ENCODE results near the gene CACHD1.

DNA sequence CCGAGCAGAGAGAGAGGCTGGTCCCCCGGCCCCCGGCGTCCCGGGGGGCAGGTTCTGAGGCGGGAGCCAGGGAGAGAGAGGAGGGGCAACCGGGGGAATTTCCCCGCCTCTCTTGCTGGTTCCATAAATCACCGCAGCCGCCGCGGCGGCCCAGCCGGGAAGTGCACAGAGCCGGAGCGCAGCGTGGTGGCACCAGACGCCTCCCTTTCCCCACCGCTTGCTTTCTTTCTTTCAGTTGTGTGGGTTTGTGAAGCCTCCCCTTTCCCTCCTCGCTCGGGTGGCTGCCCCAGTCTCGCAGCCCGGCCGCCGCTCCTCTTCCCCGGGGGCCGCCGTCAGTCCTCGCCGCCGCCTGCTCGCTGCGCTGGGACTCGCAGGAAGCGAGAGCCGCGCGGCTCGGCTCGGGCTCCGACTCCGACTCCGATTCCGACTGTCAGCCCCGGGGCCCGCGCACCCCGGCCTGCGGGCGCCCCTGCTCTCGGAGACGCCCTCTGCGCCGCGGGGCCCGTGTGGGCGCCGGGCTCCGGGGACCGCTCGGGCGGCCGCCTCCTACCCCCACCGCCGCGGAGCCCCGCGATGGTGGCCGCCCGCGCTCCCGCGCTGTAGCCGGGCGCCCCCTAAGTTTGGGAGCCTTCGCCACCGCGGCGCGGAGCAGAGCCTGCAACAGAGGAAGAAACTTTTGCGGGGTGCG, at the start of gene CACHD1:
- TF ChIP-seq, protein P1, sequence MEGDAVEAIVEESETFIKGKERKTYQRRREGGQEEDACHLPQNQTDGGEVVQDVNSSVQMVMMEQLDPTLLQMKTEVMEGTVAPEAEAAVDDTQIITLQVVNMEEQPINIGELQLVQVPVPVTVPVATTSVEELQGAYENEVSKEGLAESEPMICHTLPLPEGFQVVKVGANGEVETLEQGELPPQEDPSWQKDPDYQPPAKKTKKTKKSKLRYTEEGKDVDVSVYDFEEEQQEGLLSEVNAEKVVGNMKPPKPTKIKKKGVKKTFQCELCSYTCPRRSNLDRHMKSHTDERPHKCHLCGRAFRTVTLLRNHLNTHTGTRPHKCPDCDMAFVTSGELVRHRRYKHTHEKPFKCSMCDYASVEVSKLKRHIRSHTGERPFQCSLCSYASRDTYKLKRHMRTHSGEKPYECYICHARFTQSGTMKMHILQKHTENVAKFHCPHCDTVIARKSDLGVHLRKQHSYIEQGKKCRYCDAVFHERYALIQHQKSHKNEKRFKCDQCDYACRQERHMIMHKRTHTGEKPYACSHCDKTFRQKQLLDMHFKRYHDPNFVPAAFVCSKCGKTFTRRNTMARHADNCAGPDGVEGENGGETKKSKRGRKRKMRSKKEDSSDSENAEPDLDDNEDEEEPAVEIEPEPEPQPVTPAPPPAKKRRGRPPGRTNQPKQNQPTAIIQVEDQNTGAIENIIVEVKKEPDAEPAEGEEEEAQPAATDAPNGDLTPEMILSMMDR (IDR thresholded peaks at IDR 0.05): peak; percentile 58
- peak; percentile 92 for TF ChIP-seq POLR2AphosphoS5 (IDR thresholded peaks at IDR 0.05; ENCODE audit: low read depth, low read length)
